CD14-positive monocyte (primary cell): ENCODE measurements around the gene CSRP3. TPM values are rescaled to one million over a fixed set of nuclear protein-coding genes. Genes with fewer than 3 reads are reported as not detected.

ENCODE experiments used
- DNase-seq, 3 donors: peaks; one replicate each; pipeline ENCODE4 v3.0.0-alpha.2; 2011 to 2022
- H2AFZ ChIP-seq: 2 replicates; pipeline ENCODE4 v1.6.0; 2012; ENCODE audit warnings: mild to moderate bottlenecking, low read depth, low read length, inconsistent platforms; ENCODE audit not compliant: insufficient read depth, poor library complexity, severe bottlenecking
- H3K27ac ChIP-seq, 2 donors: 1 replicate in 1 of 2; 2 replicates in 1 of 2; pipeline ENCODE4 v1.5.1; 2012 to 2013; ENCODE audit warnings: low read length in 2 of 2, control low read depth in 1 of 2, inconsistent platforms in 1 of 2, low read depth in 1 of 2, mild to moderate bottlenecking in 1 of 2
- H3K27me3 ChIP-seq, 2 donors: one replicate each; pipeline versions ENCODE4 v1.6.0 to v1.6.1; 2011 to 2013; ENCODE audit warnings: low read length in 2 of 2; ENCODE audit not compliant: control insufficient read depth in 2 of 2, insufficient read depth in 2 of 2
- H3K36me3 ChIP-seq, 2 donors: replicated peaks in 1 of 2; 1 replicate in 1 of 2; 2 replicates in 1 of 2; pipeline versions ENCODE4 v1.5.1 to v1.6.1; 2012 to 2013; ENCODE audit warnings: low read length in 2 of 2, control low read depth in 1 of 2, inconsistent platforms in 1 of 2, mild to moderate bottlenecking in 1 of 2; ENCODE audit not compliant: insufficient read depth in 2 of 2, control insufficient read depth in 1 of 2
- H3K4me1 ChIP-seq, 2 donors: 1 replicate in 1 of 2; 2 replicates in 1 of 2; pipeline versions ENCODE4 v1.5.1 to v1.6.1; 2012 to 2013; ENCODE audit warnings: low read length in 2 of 2, control low read depth in 1 of 2, inconsistent platforms in 1 of 2, mild to moderate bottlenecking in 1 of 2, moderate library complexity in 1 of 2; ENCODE audit not compliant: insufficient read depth in 2 of 2, control insufficient read depth in 1 of 2
- H3K4me2 ChIP-seq: replicated peaks from 2 replicates; pipeline ENCODE3; 2012; ENCODE audit warnings: low read length, moderate library complexity, mild to moderate bottlenecking; ENCODE audit not compliant: poor library complexity, severe bottlenecking; ENCODE audit errors: extremely low read depth
- H3K4me3 ChIP-seq, 3 experiments: fragments of 200-600 bp in 1 of 3; sonication (generic) in 1 of 3; replicated peaks in 1 of 3; 1 replicate in 2 of 3; 2 replicates in 1 of 3; pipeline ENCODE4 v1.5.1; 2011 to 2013; ENCODE audit warnings: low read length in 3 of 3, mild to moderate bottlenecking in 3 of 3, control low read depth in 2 of 3, low read depth in 2 of 3, inconsistent platforms in 1 of 3, moderate library complexity in 1 of 3
- H3K79me2 ChIP-seq: 2 replicates; pipeline ENCODE4 v1.6.0; 2012; ENCODE audit warnings: mild to moderate bottlenecking, control low read depth, inconsistent platforms, low read length, moderate library complexity; ENCODE audit not compliant: insufficient read depth
- H3K9ac ChIP-seq: 2 replicates; pipeline ENCODE4 v1.6.0; 2017; ENCODE audit warnings: low read length, mild to moderate bottlenecking; ENCODE audit not compliant: insufficient read depth, poor library complexity, severe bottlenecking
- H3K9me3 ChIP-seq, 2 donors: replicated peaks in 1 of 2; 1 replicate in 1 of 2; 2 replicates in 1 of 2; pipeline versions ENCODE4 v1.5.1 to v1.6.1; 2012 to 2013; ENCODE audit warnings: low read length in 2 of 2, control low read depth in 1 of 2; ENCODE audit not compliant: control insufficient read depth in 1 of 2, insufficient read depth in 1 of 2
- H4K20me1 ChIP-seq: 2 replicates; pipeline ENCODE4 v1.6.0; 2012; ENCODE audit warnings: mild to moderate bottlenecking, low read length, control low read depth, moderate library complexity; ENCODE audit not compliant: insufficient read depth
- H3K27ac Mint-ChIP-seq, 7 donors: one replicate each; pipeline ENCODE4 v1.8.0; 2020; ENCODE audit warnings: mild to moderate bottlenecking in 7 of 7, mixed read lengths in 7 of 7, moderate library complexity in 6 of 7, inconsistent platforms in 2 of 7
- H3K27me3 Mint-ChIP-seq, 3 donors: one replicate each; pipeline ENCODE4 v1.8.0; 2021 to 2022; ENCODE audit warnings: low read depth in 3 of 3, mild to moderate bottlenecking in 3 of 3, mixed read lengths in 3 of 3, moderate library complexity in 3 of 3, inconsistent platforms in 1 of 3
- H3K36me3 Mint-ChIP-seq, 2 donors: one replicate each; pipeline ENCODE4 v1.8.0; 2020; ENCODE audit warnings: mixed read lengths in 2 of 2, inconsistent platforms in 1 of 2, mild to moderate bottlenecking in 1 of 2
- H3K4me1 Mint-ChIP-seq: one replicate; pipeline ENCODE4 v1.8.0; 2020; ENCODE audit warnings: mild to moderate bottlenecking, mixed read lengths
- H3K4me3 Mint-ChIP-seq, 2 donors: one replicate each; pipeline ENCODE4 v1.8.0; 2020; ENCODE audit warnings: mild to moderate bottlenecking in 2 of 2, mixed read lengths in 2 of 2, moderate library complexity in 1 of 2
- H3K9me3 Mint-ChIP-seq, 7 donors: one replicate each; pipeline ENCODE4 v1.8.0; 2020 to 2022; ENCODE audit warnings: mixed read lengths in 7 of 7, mild to moderate bottlenecking in 6 of 7, moderate library complexity in 6 of 7, inconsistent platforms in 2 of 7
- WGBS: methylation state at CpG from one replicate; pipeline ENCODE4 v1.1.5; 2013; ENCODE audit warnings: missing lambda C conversion rate; ENCODE audit not compliant: insufficient coverage; 5-methylcytosine and 5-hydroxymethylcytosine counted together
- intact Hi-C, 2 donors: fragments of 100-400 bp; cut with micrococcal nuclease; formaldehyde crosslinking; loops; one replicate each; pipeline versions ENCODE4 v1.15.0 to v1.15.1; 2023
- polyA plus RNA-seq, 3 donors: library from polyadenylated mRNA; depleted of rRNA in 1 of 3; unstranded in 2 of 3; stranded (reverse) in 1 of 3; fragments of 300-500 nt in 2 of 3; fragments of >200 nt in 1 of 3; fragmentation: Illumina TruSeq in 2 of 3; gene quantifications; 1 replicate in 2 of 3; 2 replicates in 1 of 3; pipeline ENCODE4 v1.2.3, GENCODE V29; 2012 to 2021
- TF ChIP-seq, protein P1 (sequence below): fragments of 200-600 bp; IDR thresholded peaks from one replicate; pipeline ENCODE4 v1.8.0; 2022; ENCODE audit warnings: antibody characterized with exemption, mild to moderate bottlenecking

Gene CSRP3
- polyA plus RNA-seq, 3 donors = not detected

DNA sequence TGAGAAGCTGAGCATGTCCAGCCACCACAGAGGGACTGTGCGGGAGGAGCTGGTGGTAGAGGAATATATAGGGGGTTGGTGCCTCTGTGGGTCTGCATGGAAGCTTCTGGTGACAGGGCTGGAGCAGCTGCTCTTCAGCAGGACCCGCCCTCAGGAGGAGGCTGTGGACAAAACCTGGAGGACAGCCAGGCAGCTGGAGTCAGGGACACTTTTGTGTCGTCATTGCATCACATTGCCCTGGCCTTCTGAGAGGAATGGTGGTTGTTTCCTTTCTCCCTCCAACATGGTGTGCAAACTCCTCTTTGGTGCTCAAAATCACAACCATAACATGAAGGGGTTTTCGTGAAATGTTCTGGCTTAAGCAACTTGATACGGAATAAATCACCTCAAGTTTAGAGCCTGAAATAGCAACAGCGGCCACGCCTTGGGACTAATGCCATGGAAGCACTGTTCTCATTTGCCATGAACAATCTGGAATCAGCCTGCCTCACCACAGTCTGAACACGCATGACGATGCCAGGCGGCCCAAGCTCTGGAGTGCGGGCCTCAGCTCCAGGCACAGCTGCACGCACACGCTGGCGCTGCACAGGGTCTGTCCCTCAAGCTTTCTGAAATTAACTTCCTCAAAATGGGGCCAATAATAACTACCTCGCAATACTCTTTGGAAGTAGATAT lies 17.1 kb upstream of the CSRP3 start:
- H3K4me2 ChIP-seq = no peak overlapping the region
- Mint-ChIP-seq H3K36me3 (peaks cover 3 to 9% of the 10 kb centered on the region in 2 donors), H3K27ac (no peak overlapping the region), H3K4me3 (no peak overlapping the region), H3K27me3 (peaks cover 0 to 2% (median 1%) of the 10 kb centered on the region in 3 donors), H3K9me3 (peaks cover 0 to 3% (median 1%) of the 10 kb centered on the region in 7 donors), H3K4me1 (no peaks in the 10 kb centered on the region)
- no peaks in the 10 kb centered on the region for H3K9me3 ChIP-seq
- no peak overlapping the region for H3K4me3 ChIP-seq
- intact Hi-C loops = no loop called here
- H3K4me1 ChIP-seq = no peaks in the 10 kb centered on the region
- H3K9ac ChIP-seq = no peak overlapping the region
- H3K27me3 ChIP-seq = no peaks in the 10 kb centered on the region
- H2AFZ ChIP-seq = no peak overlapping the region
- WGBS = 89% methylated on average over 12 of the region's 15 CpGs
- H3K27ac ChIP-seq = no peak overlapping the region
- no peak for DNase-seq
- H3K79me2 ChIP-seq = no peaks in the 10 kb centered on the region
- TF ChIP-seq, protein P1, sequence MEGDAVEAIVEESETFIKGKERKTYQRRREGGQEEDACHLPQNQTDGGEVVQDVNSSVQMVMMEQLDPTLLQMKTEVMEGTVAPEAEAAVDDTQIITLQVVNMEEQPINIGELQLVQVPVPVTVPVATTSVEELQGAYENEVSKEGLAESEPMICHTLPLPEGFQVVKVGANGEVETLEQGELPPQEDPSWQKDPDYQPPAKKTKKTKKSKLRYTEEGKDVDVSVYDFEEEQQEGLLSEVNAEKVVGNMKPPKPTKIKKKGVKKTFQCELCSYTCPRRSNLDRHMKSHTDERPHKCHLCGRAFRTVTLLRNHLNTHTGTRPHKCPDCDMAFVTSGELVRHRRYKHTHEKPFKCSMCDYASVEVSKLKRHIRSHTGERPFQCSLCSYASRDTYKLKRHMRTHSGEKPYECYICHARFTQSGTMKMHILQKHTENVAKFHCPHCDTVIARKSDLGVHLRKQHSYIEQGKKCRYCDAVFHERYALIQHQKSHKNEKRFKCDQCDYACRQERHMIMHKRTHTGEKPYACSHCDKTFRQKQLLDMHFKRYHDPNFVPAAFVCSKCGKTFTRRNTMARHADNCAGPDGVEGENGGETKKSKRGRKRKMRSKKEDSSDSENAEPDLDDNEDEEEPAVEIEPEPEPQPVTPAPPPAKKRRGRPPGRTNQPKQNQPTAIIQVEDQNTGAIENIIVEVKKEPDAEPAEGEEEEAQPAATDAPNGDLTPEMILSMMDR = no peak
- no peaks in the 10 kb centered on the region for H4K20me1 ChIP-seq
- peaks cover 6 to 10% of the 10 kb centered on the region in 2 donors for H3K36me3 ChIP-seq

DNA sequence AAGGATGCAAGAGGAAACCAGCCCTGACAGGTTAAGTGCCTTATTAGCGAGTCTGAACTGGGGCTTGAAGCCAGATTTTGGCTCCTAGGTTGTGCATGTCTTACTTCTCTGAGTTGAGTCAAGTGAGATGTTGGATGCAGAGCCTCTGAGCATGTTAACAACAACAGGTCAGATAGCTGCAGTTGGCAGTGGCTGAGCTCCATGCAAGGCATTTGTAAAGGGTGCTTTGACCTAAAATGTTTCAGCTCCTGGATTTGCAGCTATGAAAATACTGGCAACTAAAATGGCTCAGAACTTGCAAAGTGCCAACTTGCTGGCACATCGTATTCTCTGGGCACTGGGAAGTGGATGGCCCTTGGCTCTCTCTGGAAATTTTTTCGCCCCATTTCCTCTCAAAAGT lies 16.4 kb upstream of the CSRP3 start:
- Histone ChIP-seq H3K4me1 (no peaks in the 10 kb centered on the region), H3K9ac (no peak overlapping the region), H2AFZ (no peak overlapping the region), H3K4me2 (no peak overlapping the region), H3K9me3 (no peaks in the 10 kb centered on the region), H4K20me1 (no peaks in the 10 kb centered on the region), H3K27me3 (no peaks in the 10 kb centered on the region), H3K4me3 (no peak overlapping the region), H3K27ac (no peak overlapping the region), H3K79me2 (no peaks in the 10 kb centered on the region), H3K36me3 (peaks cover under 1 to 4% of the 10 kb centered on the region in 2 donors)
- H3K4me3 Mint-ChIP-seq = no peak overlapping the region
- TF ChIP-seq, protein P1 = no peak
- H3K36me3 Mint-ChIP-seq = peaks cover 0 to 4% of the 10 kb centered on the region in 2 donors
- intact Hi-C loops = no loop called here
- H3K4me1 Mint-ChIP-seq = no peaks in the 10 kb centered on the region
- no peak for DNase-seq
- H3K27ac Mint-ChIP-seq = peak overlapping the region in 1 of 7 donors; percentile 30
- WGBS = 100% methylated on average over 2 of the region's 3 CpGs
- peaks cover 0 to 2% (median 1%) of the 10 kb centered on the region in 3 donors for H3K27me3 Mint-ChIP-seq
- H3K9me3 Mint-ChIP-seq = peaks cover 0 to 3% (median 1%) of the 10 kb centered on the region in 7 donors
